HEK293T (cell line): ENCODE measurements around the gene PCDHA1.
"Not testable (repeated sequence)": the region's sequence is repeated elsewhere in the genome, so short reads cannot be mapped to it uniquely, and the experiment has no call there.

Source experiments
- ARNT ChIP-seq: fragments of 450-650 bp; IDR thresholded peaks from 2 replicates; pipeline ENCODE4 v1.6.1; 2017; ENCODE audit warnings: mild to moderate bottlenecking
- BHLHE40 ChIP-seq: fragments of 450-650 bp; IDR thresholded peaks from 2 replicates; pipeline ENCODE4 v1.6.1; 2016; ENCODE audit warnings: mild to moderate bottlenecking, moderate library complexity, borderline replicate concordance
- CTBP1 ChIP-seq: fragments of 450-650 bp; IDR thresholded peaks from 2 replicates; pipeline ENCODE4 v1.6.1; 2016; ENCODE audit warnings: borderline replicate concordance
- ELF4 ChIP-seq: fragments of 450-650 bp; IDR thresholded peaks from 2 replicates; pipeline ENCODE4 v1.6.1; 2017; ENCODE audit warnings: antibody characterized with exemption
- FOXA1 ChIP-seq: fragments of 450-650 bp; IDR thresholded peaks from 2 replicates; pipeline ENCODE4 v1.6.1; 2016; ENCODE audit warnings: mild to moderate bottlenecking
- FOXK2 ChIP-seq: fragments of 450-650 bp; IDR thresholded peaks from 2 replicates; pipeline ENCODE4 v1.6.1; 2016; ENCODE audit warnings: mild to moderate bottlenecking
- FOXM1 ChIP-seq: fragments of 450-650 bp; IDR thresholded peaks from 2 replicates; pipeline ENCODE4 v1.6.1; 2017; ENCODE audit warnings: mild to moderate bottlenecking, borderline replicate concordance
- HDGF ChIP-seq: fragments of 450-650 bp; IDR thresholded peaks from 2 replicates; pipeline ENCODE4 v1.6.1; 2017; ENCODE audit warnings: antibody characterized with exemption, borderline replicate concordance
- L3MBTL2 ChIP-seq: fragments of 450-650 bp; conservative IDR thresholded peaks from 2 replicates; pipeline ENCODE4 v1.6.1; 2016; ENCODE audit warnings: mild to moderate bottlenecking
- NFRKB ChIP-seq: fragments of 450-650 bp; IDR thresholded peaks from 2 replicates; pipeline ENCODE4 v1.6.1; 2016; ENCODE audit warnings: mild to moderate bottlenecking, moderate library complexity
- PKNOX1 ChIP-seq: fragments of 450-650 bp; IDR thresholded peaks from 2 replicates; pipeline ENCODE4 v1.6.1; 2016
- SUZ12 ChIP-seq: fragments of 450-650 bp; IDR thresholded peaks from 2 replicates; pipeline ENCODE4 v1.6.1; 2016; ENCODE audit warnings: mild to moderate bottlenecking
- TARDBP ChIP-seq: fragments of 450-650 bp; IDR thresholded peaks from 2 replicates; pipeline ENCODE4 v1.6.1; 2016

GRCh38 chr5:140849831-140850634, 64.1 kb downstream of the PCDHA1 start:
- TF ChIP-seq TARDBP, ARNT, NFRKB, ELF4, L3MBTL2, SUZ12, FOXM1, FOXK2, HDGF, BHLHE40, PKNOX1, CTBP1, FOXA1: not testable (repeated sequence)
